Naive thymus-derived CD4-positive, alpha-beta T cell (primary cell): ENCODE data around the gene ZNF827. TPM values are rescaled to one million over a fixed set of nuclear protein-coding genes. Genes with fewer than 3 reads are reported as not detected.

Experiments used
- ATAC-seq: fragments of 150-1000 bp; cut with Tn5 transposase; 2 replicates; pipeline ENCODE4 v1.10.0; 2021; ENCODE audit warnings: mild to moderate bottlenecking, moderate library complexity
- CTCF ChIA-PET: fragments of 350-600 bp; sonication (Branson Sonifier 250); formaldehyde crosslinking; loops from one replicate; lab custom pipeline; 2021; ENCODE audit warnings: antibody characterized with exemption; lab: Charles Lee
- POLR2A ChIA-PET: fragments of 350-600 bp; sonication (Branson Sonifier 250); formaldehyde crosslinking; loops from one replicate; lab custom pipeline; 2021; ENCODE audit warnings: antibody characterized with exemption, inconsistent platforms; lab: Charles Lee
- DNase-seq, 9 donors: peaks; one replicate each; pipeline versions ENCODE4 v3.0.0 to v3.0.0-alpha.2; 2020 to 2022; ENCODE audit warnings: mixed read lengths in 1 of 9
- H3K27ac ChIP-seq: one replicate; pipeline ENCODE4 v1.7.0; 2013; ENCODE audit warnings: mild to moderate bottlenecking, low read depth, low read length, moderate library complexity
- H3K27me3 ChIP-seq, 2 donors: one replicate each; pipeline ENCODE4 v1.7.0; 2013; ENCODE audit warnings: low read length in 2 of 2, mild to moderate bottlenecking in 2 of 2, moderate library complexity in 2 of 2; ENCODE audit not compliant: control insufficient read depth in 2 of 2, insufficient read depth in 2 of 2
- H3K36me3 ChIP-seq, 3 experiments: 1 replicate in 2 of 3; 2 replicates in 1 of 3; pipeline ENCODE4 v1.7.0; 2013; ENCODE audit warnings: low read length in 3 of 3, mild to moderate bottlenecking in 3 of 3, moderate library complexity in 1 of 3; ENCODE audit not compliant: insufficient read depth in 3 of 3, control insufficient read depth in 2 of 3
- H3K4me1 ChIP-seq, 2 donors: one replicate each; pipeline ENCODE4 v1.7.0; 2013; ENCODE audit warnings: low read length in 2 of 2, mild to moderate bottlenecking in 2 of 2, moderate library complexity in 1 of 2; ENCODE audit not compliant: control insufficient read depth in 2 of 2, insufficient read depth in 2 of 2
- H3K4me3 ChIP-seq: 2 replicates; pipeline ENCODE4 v1.7.0; 2013; ENCODE audit warnings: mild to moderate bottlenecking, low read length
- H3K9me3 ChIP-seq, 3 experiments: 1 replicate in 2 of 3; 2 replicates in 1 of 3; pipeline ENCODE4 v1.7.0; 2013; ENCODE audit warnings: low read length in 3 of 3; ENCODE audit not compliant: control insufficient read depth in 2 of 3
- H3K27ac Mint-ChIP-seq, 9 donors: one replicate each; pipeline ENCODE4 v1.8.0; 2020 to 2022; ENCODE audit warnings: mixed read lengths in 9 of 9, mild to moderate bottlenecking in 8 of 9, moderate library complexity in 5 of 9, inconsistent platforms in 2 of 9
- H3K27me3 Mint-ChIP-seq, 5 donors: one replicate each; pipeline ENCODE4 v1.8.0; 2021 to 2022; ENCODE audit warnings: mixed read lengths in 5 of 5, mild to moderate bottlenecking in 1 of 5
- H3K36me3 Mint-ChIP-seq, 5 donors: one replicate each; pipeline ENCODE4 v1.8.0; 2020 to 2022; ENCODE audit warnings: mixed read lengths in 5 of 5, mild to moderate bottlenecking in 3 of 5, inconsistent platforms in 1 of 5
- H3K4me1 Mint-ChIP-seq, 7 donors: one replicate each; pipeline ENCODE4 v1.8.0; 2020 to 2022; ENCODE audit warnings: mixed read lengths in 7 of 7, mild to moderate bottlenecking in 3 of 7, inconsistent platforms in 1 of 7
- H3K4me3 Mint-ChIP-seq, 10 donors: one replicate each; pipeline ENCODE4 v1.8.0; 2020 to 2022; ENCODE audit warnings: mild to moderate bottlenecking in 10 of 10, mixed read lengths in 10 of 10, moderate library complexity in 6 of 10, inconsistent platforms in 2 of 10
- H3K9me3 Mint-ChIP-seq, 11 donors: one replicate each; pipeline ENCODE4 v1.8.0; 2020 to 2022; ENCODE audit warnings: mixed read lengths in 11 of 11, mild to moderate bottlenecking in 4 of 11, inconsistent platforms in 1 of 11, moderate library complexity in 1 of 11
- intact Hi-C, 2 donors: fragments of 100-400 bp; cut with micrococcal nuclease; formaldehyde crosslinking; loops; one replicate each; pipeline ENCODE4 v1.15.1; 2023
- polyA plus RNA-seq, 2 donors: library from polyadenylated mRNA; unstranded; fragments of 300-500 nt; fragmentation: Illumina TruSeq; gene quantifications; one replicate each; pipeline ENCODE4 v1.2.3, GENCODE V29; 2021
- total RNA-seq, 6 experiments: library from RNA in 5 of 6; stranded (reverse) in 5 of 6; gene quantifications; 1 replicate in 5 of 6; 2 replicates in 1 of 6; pipeline ENCODE4 v1.2.3 and lab custom pipeline; 2021 to 2026

ZNF827 gene
- total and polyA plus RNA-seq, 7 experiments from 2014 or later: 2.3 to 32.2 (median 21.7) TPM

GRCh38 chr4:145882604-145883003 is 56.0 kb downstream of the ZNF827 start:
- H3K27ac Mint-ChIP-seq: no peak overlapping the region

GRCh38 chr4:145881989-145882388 is 56.6 kb downstream of the ZNF827 start:
- no peak overlapping the region for H3K4me3 Mint-ChIP-seq
- no peak overlapping the region for H3K4me3 ChIP-seq
- DNase-seq: no peak
- intact Hi-C loops: no loop called here
- no peak overlapping the region for H3K27ac Mint-ChIP-seq
- no peak overlapping the region for H3K27ac ChIP-seq
- no peaks in the 10 kb centered on the region for H3K27me3 ChIP-seq
- POLR2A ChIA-PET: no interaction called here
- H3K4me1 ChIP-seq: no peaks in the 10 kb centered on the region
- no peak for ATAC-seq
- peaks cover 0 to 2% (median 0%) of the 10 kb centered on the region in 11 donors for H3K9me3 Mint-ChIP-seq
- H3K27me3 Mint-ChIP-seq: no peaks in the 10 kb centered on the region
- peaks cover 5 to 26% (median 16%) of the 10 kb centered on the region in 7 donors for H3K4me1 Mint-ChIP-seq
- CTCF ChIA-PET: no interaction called here
- H3K9me3 ChIP-seq: no peaks in the 10 kb centered on the region
- peaks cover 14 to 69% (median 26%) of the 10 kb centered on the region in 5 donors for H3K36me3 Mint-ChIP-seq
- peaks cover 0 to 6% (median 0%) of the 10 kb centered on the region in 3 experiments for H3K36me3 ChIP-seq

More at GRCh38 chr4:145882604-145883003, 56.0 kb downstream of the ZNF827 start:
- Mint-ChIP-seq H3K27me3 (no peaks in the 10 kb centered on the region), H3K9me3 (peaks cover 0 to 2% (median 0%) of the 10 kb centered on the region in 11 donors), H3K4me1 (peaks cover 5 to 26% (median 16%) of the 10 kb centered on the region in 7 donors), H3K36me3 (peaks cover 14 to 69% (median 26%) of the 10 kb centered on the region in 5 donors), H3K4me3 (no peak overlapping the region)
- H3K27me3 ChIP-seq: no peaks in the 10 kb centered on the region
- H3K9me3 ChIP-seq: no peaks in the 10 kb centered on the region
- CTCF ChIA-PET: no interaction called here
- no peak overlapping the region for H3K27ac ChIP-seq
- DNase-seq (no peak), ATAC-seq (no peak)
- POLR2A ChIA-PET: no interaction called here
- no peak overlapping the region for H3K4me3 ChIP-seq
- H3K4me1 ChIP-seq: no peaks in the 10 kb centered on the region
- peaks cover 0 to 6% (median 0%) of the 10 kb centered on the region in 3 experiments for H3K36me3 ChIP-seq
- intact Hi-C loops: no loop called here

- ATAC-seq (no peak), DNase-seq (no peak)
- Mint-ChIP-seq H3K9me3 (peaks cover 0 to 2% (median 0%) of the 10 kb centered on the region in 11 donors), H3K27ac (no peak overlapping the region), H3K36me3 (peaks cover 14 to 69% (median 26%) of the 10 kb centered on the region in 5 donors), H3K4me3 (no peak overlapping the region), H3K27me3 (no peaks in the 10 kb centered on the region), H3K4me1 (peaks cover 5 to 26% (median 16%) of the 10 kb centered on the region in 7 donors)
- Histone ChIP-seq H3K36me3 (peaks cover 0 to 6% (median 0%) of the 10 kb centered on the region in 3 experiments), H3K4me1 (no peaks in the 10 kb centered on the region), H3K9me3 (no peaks in the 10 kb centered on the region), H3K27ac (no peak overlapping the region), H3K4me3 (no peak overlapping the region), H3K27me3 (no peaks in the 10 kb centered on the region)
- CTCF ChIA-PET: no interaction called here
- POLR2A ChIA-PET: no interaction called here
- intact Hi-C loops: no loop called here
These were observed 57.0 kb downstream of the ZNF827 start for GRCh38 chr4:145881576-145881975.

- Mint-ChIP-seq H3K4me1 (peaks cover 5 to 26% (median 16%) of the 10 kb centered on the region in 7 donors), H3K36me3 (peaks cover 13 to 58% (median 17%) of the 10 kb centered on the region in 5 donors), H3K27ac (peak overlapping the region in 1 of 9 donors; percentile 20), H3K9me3 (peaks cover 0 to 2% (median 0%) of the 10 kb centered on the region in 11 donors), H3K4me3 (no peak overlapping the region), H3K27me3 (no peaks in the 10 kb centered on the region)
- no peak overlapping the region for H3K4me3 ChIP-seq
- no peaks in the 10 kb centered on the region for H3K4me1 ChIP-seq
- no peak for ATAC-seq
- CTCF ChIA-PET: no interaction called here
- no peaks in the 10 kb centered on the region for H3K9me3 ChIP-seq
- intact Hi-C loops: no loop called here
- no peak for DNase-seq
- POLR2A ChIA-PET: no interaction called here
- H3K27ac ChIP-seq: no peak overlapping the region
- H3K36me3 ChIP-seq: peaks cover 0 to 5% (median 0%) of the 10 kb centered on the region in 3 experiments
- H3K27me3 ChIP-seq: no peaks in the 10 kb centered on the region
These were observed 58.2 kb downstream of the ZNF827 start for GRCh38 chr4:145880355-145880960.

GRCh38 chr4:145879598-145879997 is 59.0 kb downstream of the ZNF827 start:
- H3K9me3 ChIP-seq: no peaks in the 10 kb centered on the region
- no peaks in the 10 kb centered on the region for H3K4me1 ChIP-seq
- peaks cover 0 to 4% (median 0%) of the 10 kb centered on the region in 3 experiments for H3K36me3 ChIP-seq
- intact Hi-C loops: no loop called here
- ChIA-PET CTCF (no interaction called here), POLR2A (no interaction called here)
- no peak for ATAC-seq
- H3K27ac ChIP-seq: no peak overlapping the region
- H3K27me3 ChIP-seq: no peaks in the 10 kb centered on the region
- Mint-ChIP-seq H3K27me3 (no peaks in the 10 kb centered on the region), H3K4me3 (no peak overlapping the region), H3K36me3 (peaks cover 10 to 53% (median 14%) of the 10 kb centered on the region in 5 donors), H3K9me3 (peaks cover 0 to 2% (median 0%) of the 10 kb centered on the region in 11 donors), H3K27ac (no peak overlapping the region), H3K4me1 (peaks cover 5 to 24% (median 13%) of the 10 kb centered on the region in 7 donors)
- H3K4me3 ChIP-seq: no peak overlapping the region
- DNase-seq: no peak

- ChIA-PET CTCF (no interaction called here), POLR2A (no interaction called here)
- H3K27me3 Mint-ChIP-seq: no peaks in the 10 kb centered on the region
- Histone ChIP-seq H3K4me3 (no peak overlapping the region), H3K27ac (no peak overlapping the region), H3K4me1 (no peaks in the 10 kb centered on the region), H3K27me3 (no peaks in the 10 kb centered on the region), H3K9me3 (no peaks in the 10 kb centered on the region), H3K36me3 (peaks cover 0 to 4% (median 0%) of the 10 kb centered on the region in 3 experiments)
- H3K27ac Mint-ChIP-seq: peak overlapping the region in 3 of 9 donors; percentile 9 to 69 (median 35)
- H3K4me3 Mint-ChIP-seq: no peak overlapping the region
- no peak for DNase-seq
- peaks cover 7 to 47% (median 13%) of the 10 kb centered on the region in 5 donors for H3K36me3 Mint-ChIP-seq
- H3K4me1 Mint-ChIP-seq: peaks cover 5 to 24% (median 13%) of the 10 kb centered on the region in 7 donors
- ATAC-seq: no peak
- intact Hi-C loops: no loop called here
- peaks cover 0 to 2% (median 0%) of the 10 kb centered on the region in 11 donors for H3K9me3 Mint-ChIP-seq
These were observed 59.9 kb downstream of the ZNF827 start for GRCh38 chr4:145878501-145879435.
